ENCODE measurements around the gene MBNL1. TPM values are rescaled to one million over a fixed set of nuclear protein-coding genes. Genes with fewer than 3 reads are reported as not detected.
"Not testable (repeated sequence)": the region's sequence is repeated elsewhere in the genome, so short reads cannot be mapped to it uniquely, and the experiment has no call there.

MBNL1 gene
- total RNA-seq, 1 experiment from 2014 or later: 140 TPM

DNA sequence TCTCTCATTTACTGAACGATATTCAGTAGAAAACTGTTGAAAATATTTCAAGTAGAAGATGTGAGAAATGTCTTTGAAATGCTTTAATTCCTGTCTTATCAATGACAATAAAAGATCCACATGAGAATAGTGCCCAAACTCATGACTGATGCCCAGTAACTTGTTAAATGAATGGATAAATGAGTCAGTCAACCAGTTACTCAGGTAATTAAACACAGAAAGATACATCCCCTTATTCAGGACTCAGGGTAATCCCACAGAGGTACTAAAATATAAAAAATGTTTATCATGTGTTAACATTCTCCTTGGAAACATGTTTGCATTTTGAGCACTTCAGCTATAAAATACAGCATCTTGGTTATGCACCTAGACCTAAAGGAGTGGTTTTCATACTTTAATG lies 169.5 kb downstream of the MBNL1 start:
- peaks cover 8% of the 10 kb centered on the region for H3K4me1 ChIP-seq (ENCODE audit: control insufficient read depth, insufficient read depth, low read length)
- H3K4me3 ChIP-seq (ENCODE audit: low read depth in 2 of 2, low read length in 2 of 2): no peak overlapping the region
- ATAC-seq: no peak
- no peaks in the 10 kb centered on the region for H3K27me3 ChIP-seq (ENCODE audit: control insufficient read depth, insufficient read depth, low read length)
- no peaks in the 10 kb centered on the region for H3K9me3 ChIP-seq (ENCODE audit: control insufficient read depth, insufficient read depth, low read depth, low read length)
- ChIA-PET CTCF (no interaction called here), POLR2A (no interaction called here)
- in situ Hi-C loops (cut with HindIII; ENCODE audit: low pct_unique_long_range_greater_than_20kb, low sequenced_read_pairs) (no loop called here), intact Hi-C loops (cut with micrococcal nuclease; ENCODE audit: unreplicated experiment) (no loop called here)
- H3K27ac ChIP-seq (ENCODE audit: low read length): no peak overlapping the region
- DNase-seq (ENCODE audit: low read depth, low spot score): no peak
- BruUV-seq (replicated peaks): no TSS peak
- no peaks in the 10 kb centered on the region for H3K36me3 ChIP-seq (ENCODE audit: control insufficient read depth, insufficient read depth, low read length)
- no peak for TF ChIP-seq POLR2AphosphoS5 (IDR thresholded peaks at IDR 0.05; ENCODE audit: low read depth, low read length)
- TF ChIP-seq, protein P1, sequence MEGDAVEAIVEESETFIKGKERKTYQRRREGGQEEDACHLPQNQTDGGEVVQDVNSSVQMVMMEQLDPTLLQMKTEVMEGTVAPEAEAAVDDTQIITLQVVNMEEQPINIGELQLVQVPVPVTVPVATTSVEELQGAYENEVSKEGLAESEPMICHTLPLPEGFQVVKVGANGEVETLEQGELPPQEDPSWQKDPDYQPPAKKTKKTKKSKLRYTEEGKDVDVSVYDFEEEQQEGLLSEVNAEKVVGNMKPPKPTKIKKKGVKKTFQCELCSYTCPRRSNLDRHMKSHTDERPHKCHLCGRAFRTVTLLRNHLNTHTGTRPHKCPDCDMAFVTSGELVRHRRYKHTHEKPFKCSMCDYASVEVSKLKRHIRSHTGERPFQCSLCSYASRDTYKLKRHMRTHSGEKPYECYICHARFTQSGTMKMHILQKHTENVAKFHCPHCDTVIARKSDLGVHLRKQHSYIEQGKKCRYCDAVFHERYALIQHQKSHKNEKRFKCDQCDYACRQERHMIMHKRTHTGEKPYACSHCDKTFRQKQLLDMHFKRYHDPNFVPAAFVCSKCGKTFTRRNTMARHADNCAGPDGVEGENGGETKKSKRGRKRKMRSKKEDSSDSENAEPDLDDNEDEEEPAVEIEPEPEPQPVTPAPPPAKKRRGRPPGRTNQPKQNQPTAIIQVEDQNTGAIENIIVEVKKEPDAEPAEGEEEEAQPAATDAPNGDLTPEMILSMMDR (IDR thresholded peaks at IDR 0.05): no peak
- no peak for TF ChIP-seq REST (IDR thresholded peaks at IDR 0.05; ENCODE audit: insufficient read depth in 1 of 2, low read depth in 2 of 2, low read length in 1 of 2)
- no peak for TF ChIP-seq TCF7L2 (IDR thresholded peaks at IDR 0.05; ENCODE audit: low read depth, low read length)
- TF ChIP-seq SIN3A (IDR thresholded peaks at IDR 0.05; ENCODE audit: borderline replicate concordance, insufficient read depth, low read depth, low read length): no peak

- Histone ChIP-seq H3K27ac (ENCODE audit: low read length) (no peak overlapping the region), H3K4me1 (ENCODE audit: control insufficient read depth, insufficient read depth, low read length) (peaks cover 13% of the 10 kb centered on the region), H3K9me3 (ENCODE audit: control insufficient read depth, insufficient read depth, low read depth, low read length) (no peaks in the 10 kb centered on the region), H3K4me3 (ENCODE audit: low read depth in 2 of 2, low read length in 2 of 2) (no peak overlapping the region), H3K27me3 (ENCODE audit: control insufficient read depth, insufficient read depth, low read length) (no peaks in the 10 kb centered on the region), H3K36me3 (ENCODE audit: control insufficient read depth, insufficient read depth, low read length) (no peaks in the 10 kb centered on the region)
- ATAC-seq (no peak), DNase-seq (ENCODE audit: low read depth, low spot score) (no peak)
- intact Hi-C loops (cut with micrococcal nuclease; ENCODE audit: unreplicated experiment): no loop called here
- in situ Hi-C loops (cut with HindIII; ENCODE audit: low pct_unique_long_range_greater_than_20kb, low sequenced_read_pairs): no loop called here
- BruUV-seq (replicated peaks): no TSS peak
- CTCF ChIA-PET: no interaction called here
- POLR2A ChIA-PET: no interaction called here
- TF ChIP-seq TCF7L2 (IDR thresholded peaks at IDR 0.05; ENCODE audit: low read depth, low read length) (no peak), REST (IDR thresholded peaks at IDR 0.05; ENCODE audit: insufficient read depth in 1 of 2, low read depth in 2 of 2, low read length in 1 of 2) (no peak)
- TF ChIP-seq, protein P1 (IDR thresholded peaks at IDR 0.05): no peak
Observed at GRCh38 chr3:152438706-152439105, 170.0 kb downstream of the MBNL1 start.

- H3K36me3 ChIP-seq (ENCODE audit: control insufficient read depth, insufficient read depth, low read length); in situ Hi-C loops (cut with HindIII; ENCODE audit: low pct_unique_long_range_greater_than_20kb, low sequenced_read_pairs); POLR2A ChIA-PET; H3K9me3 ChIP-seq (ENCODE audit: control insufficient read depth, insufficient read depth, low read depth, low read length); CTCF ChIA-PET; H3K27me3 ChIP-seq (ENCODE audit: control insufficient read depth, insufficient read depth, low read length); H3K27ac ChIP-seq (ENCODE audit: low read length); H3K4me3 ChIP-seq (ENCODE audit: low read depth in 2 of 2, low read length in 2 of 2); BruUV-seq (replicated peaks); ATAC-seq; DNase-seq (ENCODE audit: low read depth, low spot score): not testable (repeated sequence)
- peaks cover 14% of the 10 kb centered on the region for H3K4me1 ChIP-seq (ENCODE audit: control insufficient read depth, insufficient read depth, low read length)
- intact Hi-C loops (cut with micrococcal nuclease; ENCODE audit: unreplicated experiment): loop anchor here (5.0 to 10.0 kb wide), 4 partner anchors 168 to 595 kb away; no protein-coding TSS in a partner anchor
Observed at GRCh38 chr3:152440243-152440642, 171.5 kb downstream of the MBNL1 start.

All from Panc1 (cell line).